PC-3 (cell line): ENCODE measurements around the gene IER2. TPM values are rescaled to one million over a fixed set of nuclear protein-coding genes. Genes with fewer than 3 reads are reported as not detected.

ENCODE experiments used
- ATAC-seq: fragments of 200-7000 bp; cut with Tn5 transposase; 2 replicates; pipeline ENCODE4 v1.9.1; 2020; ENCODE audit warnings: mild to moderate bottlenecking, moderate library complexity
- BruUV-seq: library from RNA; stranded (reverse); fragments of 400-500 nt; replicated peaks from 2 replicates; lab custom pipeline; 2021; lab: Mats Ljungman, UMichigan
- CTCF ChIA-PET: fragments of 300-600 bp; sonication (Branson Sonifier 250); formaldehyde crosslinking; loops from one replicate; lab custom pipeline; 2022; ENCODE audit warnings: antibody characterized with exemption; lab: Charles Lee
- POLR2A ChIA-PET: fragments of 300-600 bp; sonication (Branson Sonifier 250); formaldehyde crosslinking; loops from one replicate; lab custom pipeline; 2022; ENCODE audit warnings: antibody characterized with exemption; ENCODE audit not compliant: unreplicated experiment; lab: Charles Lee
- DNase-seq: peaks from one replicate; pipeline ENCODE4 v3.0.0-alpha.2; 2015
- H2AFZ ChIP-seq: fragments of 300-600 bp; sonication (generic); 2 replicates; pipeline ENCODE4 v1.6.0; 2016; ENCODE audit warnings: antibody characterized with exemption, low read length
- H3F3A ChIP-seq: fragments of 300-600 bp; sonication (generic); one replicate; pipeline ENCODE4 v1.6.0; 2017; ENCODE audit warnings: antibody characterized with exemption, low read length, control low read depth, mild to moderate bottlenecking; ENCODE audit not compliant: unreplicated experiment
- H3K27ac ChIP-seq: fragments of 300-600 bp; sonication (generic); 2 replicates; pipeline ENCODE4 v1.5.1; 2016; ENCODE audit warnings: mild to moderate bottlenecking, low read length
- H3K27me3 ChIP-seq: fragments of 300-600 bp; sonication (generic); 2 replicates; pipeline ENCODE4 v1.6.1; 2016; ENCODE audit warnings: low read length, mixed read lengths
- H3K36me3 ChIP-seq: fragments of 300-600 bp; sonication (generic); 2 replicates; pipeline ENCODE4 v1.6.1; 2016; ENCODE audit warnings: low read depth, mixed run types, low read length, mixed read lengths
- H3K4me1 ChIP-seq: fragments of 300-600 bp; sonication (generic); 2 replicates; pipeline ENCODE4 v1.5.1; 2016; ENCODE audit warnings: low read length; ENCODE audit not compliant: insufficient read depth
- H3K4me2 ChIP-seq: fragments of 300-600 bp; sonication (generic); 2 replicates; pipeline ENCODE4 v1.6.0; 2016; ENCODE audit warnings: low read length
- H3K4me3 ChIP-seq: fragments of 300-600 bp; sonication (generic); 2 replicates; pipeline ENCODE4 v1.5.1; 2016; ENCODE audit warnings: mild to moderate bottlenecking, low read length, mixed read lengths
- H3K79me2 ChIP-seq: fragments of 300-600 bp; sonication (generic); 2 replicates; pipeline ENCODE4 v1.6.1; 2017; ENCODE audit warnings: low read length, mixed read lengths
- H3K9ac ChIP-seq: fragments of 300-600 bp; sonication (generic); 2 replicates; pipeline ENCODE4 v1.6.0; 2016; ENCODE audit warnings: mild to moderate bottlenecking, low read length
- H3K9me2 ChIP-seq: fragments of 300-600 bp; sonication (generic); replicated peaks from 2 replicates; pipeline ENCODE4 v1.6.1; 2016; ENCODE audit warnings: mixed run types, low read length, mixed read lengths
- H3K9me3 ChIP-seq: fragments of 300-600 bp; sonication (generic); 2 replicates; pipeline ENCODE4 v1.6.1; 2016; ENCODE audit warnings: low read length, mixed read lengths
- H4K20me1 ChIP-seq: fragments of 300-600 bp; sonication (generic); 2 replicates; pipeline ENCODE4 v1.6.1; 2016; ENCODE audit warnings: low read length, mixed read lengths
- CTCF ChIP-seq: fragments of 300-600 bp; sonication (generic); conservative IDR thresholded peaks from 2 replicates; pipeline ENCODE4 v1.5.1; 2017; ENCODE audit warnings: antibody characterized with exemption, low read depth, mild to moderate bottlenecking, low read length
- EZH2 ChIP-seq: fragments of 300-600 bp; sonication (generic); IDR thresholded peaks from one replicate; pipeline ENCODE4 v1.6.1; 2017; ENCODE audit warnings: antibody characterized with exemption, mild to moderate bottlenecking, low read length; ENCODE audit not compliant: unreplicated experiment
- EZH2phosphoT487 ChIP-seq: fragments of 300-600 bp; sonication (generic); IDR thresholded peaks from 2 replicates; pipeline ENCODE4 v1.6.1; 2018; ENCODE audit warnings: mild to moderate bottlenecking, antibody characterized with exemption, low read length, borderline replicate concordance
- intact Hi-C: fragments of 100-400 bp; cut with micrococcal nuclease; formaldehyde crosslinking; loops from 2 replicates; pipeline ENCODE4 v1.9.0; 2023
- total RNA-seq: library from RNA; depleted of rRNA; stranded (reverse); fragments of >200 nt; gene quantifications from 2 replicates; pipeline ENCODE4 v1.2.3, GENCODE V29; 2014

The IER2 gene
- total RNA-seq, 1 experiment from 2014 or later, result 155 TPM

- CTCF ChIA-PET, result interaction anchor here (1.2 kb wide), 1 partner anchor 141 kb away, joined by 3 read pairs; no protein-coding TSS in a partner anchor
- TF ChIP-seq EZH2 (no peak), CTCF (no peak), EZH2phosphoT487 (no peak)
- peak overlapping the region; percentile 85 for H3K4me2 ChIP-seq
- peaks cover 84% of the 10 kb centered on the region for H3K79me2 ChIP-seq
- peak overlapping the region; percentile 93 for H3K4me3 ChIP-seq
- ATAC-seq (peak; percentile 15), DNase-seq (peak; percentile 66)
- peaks cover 23% of the 10 kb centered on the region; the same call in 1 of the 2 replicates for H3K36me3 ChIP-seq
- peak overlapping the region; percentile 65 for H3K27ac ChIP-seq
- H3K9me2 ChIP-seq, result no peaks in the 10 kb centered on the region
- intact Hi-C loops, result no loop called here
- peaks cover 38% of the 10 kb centered on the region for H3K4me1 ChIP-seq
- peaks cover 47% of the 10 kb centered on the region for H4K20me1 ChIP-seq
- no peaks in the 10 kb centered on the region for H3K9me3 ChIP-seq
- no TSS peak for BruUV-seq
- POLR2A ChIA-PET, result interaction anchor here (0.5 to 0.6 kb wide), 2 partner anchors 31 to 210 kb away, joined by 3 to 8 read pairs; no protein-coding TSS in a partner anchor
- H2AFZ ChIP-seq, result peak overlapping the region; percentile 53; the same call in 1 of the 2 replicates
- peaks cover 4% of the 10 kb centered on the region for H3F3A ChIP-seq
- no peaks in the 10 kb centered on the region for H3K27me3 ChIP-seq
- H3K9ac ChIP-seq, result peak overlapping the region; percentile 95
Measured at GRCh38 chr19:13118424-13119193, 31.6 kb upstream of the IER2 start.

- no peak for DNase-seq
- no peak overlapping the region for H2AFZ ChIP-seq
- no peak for ATAC-seq
- H3K4me3 ChIP-seq, result peak overlapping the region; percentile 93
- TF ChIP-seq EZH2 (no peak), CTCF (no peak), EZH2phosphoT487 (no peak)
- no peaks in the 10 kb centered on the region for H3K9me3 ChIP-seq
- peaks cover 38% of the 10 kb centered on the region for H3K4me1 ChIP-seq
- no peak overlapping the region for H3K9ac ChIP-seq
- ChIA-PET CTCF (interaction anchor here (0.5 kb wide), 1 partner anchor 56 kb away, joined by 5 read pairs; no protein-coding TSS in a partner anchor), POLR2A (interaction anchor here (0.6 to 0.7 kb wide), 2 partner anchors 57 to 185 kb away, joined by 4 to 8 read pairs; no protein-coding TSS in a partner anchor)
- peak overlapping the region; percentile 85 for H3K4me2 ChIP-seq
- peaks cover 4% of the 10 kb centered on the region for H3F3A ChIP-seq
- H3K36me3 ChIP-seq, result peaks cover 22% of the 10 kb centered on the region; the same call in 1 of the 2 replicates
- intact Hi-C loops, result no loop called here
- H4K20me1 ChIP-seq, result peaks cover 49% of the 10 kb centered on the region
- no peak overlapping the region for H3K27ac ChIP-seq
- peaks cover 86% of the 10 kb centered on the region for H3K79me2 ChIP-seq
- H3K27me3 ChIP-seq, result no peaks in the 10 kb centered on the region
- H3K9me2 ChIP-seq, result no peaks in the 10 kb centered on the region
- no TSS peak for BruUV-seq
Measured at GRCh38 chr19:13119627-13120026, 30.6 kb upstream of the IER2 start.
